CD14-positive monocyte (primary cell): ENCODE data around the gene DENND1A. TPM values are rescaled to one million over a fixed set of nuclear protein-coding genes. Genes with fewer than 3 reads are reported as not detected.
"Not testable (repeated sequence)": the region's sequence is repeated elsewhere in the genome, so short reads cannot be mapped to it uniquely, and the experiment has no call there.

ENCODE experiments used
- DNase-seq, 3 donors: peaks; one replicate each; pipeline ENCODE4 v3.0.0-alpha.2; 2011 to 2022
- H2AFZ ChIP-seq: 2 replicates; pipeline ENCODE4 v1.6.0; 2012; ENCODE audit warnings: mild to moderate bottlenecking, low read depth, low read length, inconsistent platforms; ENCODE audit not compliant: insufficient read depth, poor library complexity, severe bottlenecking
- H3K27ac ChIP-seq, 2 donors: 1 replicate in 1 of 2; 2 replicates in 1 of 2; pipeline ENCODE4 v1.5.1; 2012 to 2013; ENCODE audit warnings: low read length in 2 of 2, control low read depth in 1 of 2, inconsistent platforms in 1 of 2, low read depth in 1 of 2, mild to moderate bottlenecking in 1 of 2
- H3K27me3 ChIP-seq, 2 donors: one replicate each; pipeline versions ENCODE4 v1.6.0 to v1.6.1; 2011 to 2013; ENCODE audit warnings: low read length in 2 of 2; ENCODE audit not compliant: control insufficient read depth in 2 of 2, insufficient read depth in 2 of 2
- H3K36me3 ChIP-seq, 2 donors: replicated peaks in 1 of 2; 1 replicate in 1 of 2; 2 replicates in 1 of 2; pipeline versions ENCODE4 v1.5.1 to v1.6.1; 2012 to 2013; ENCODE audit warnings: low read length in 2 of 2, control low read depth in 1 of 2, inconsistent platforms in 1 of 2, mild to moderate bottlenecking in 1 of 2; ENCODE audit not compliant: insufficient read depth in 2 of 2, control insufficient read depth in 1 of 2
- H3K4me1 ChIP-seq, 2 donors: 1 replicate in 1 of 2; 2 replicates in 1 of 2; pipeline versions ENCODE4 v1.5.1 to v1.6.1; 2012 to 2013; ENCODE audit warnings: low read length in 2 of 2, control low read depth in 1 of 2, inconsistent platforms in 1 of 2, mild to moderate bottlenecking in 1 of 2, moderate library complexity in 1 of 2; ENCODE audit not compliant: insufficient read depth in 2 of 2, control insufficient read depth in 1 of 2
- H3K4me2 ChIP-seq: replicated peaks from 2 replicates; pipeline ENCODE3; 2012; ENCODE audit warnings: low read length, moderate library complexity, mild to moderate bottlenecking; ENCODE audit not compliant: poor library complexity, severe bottlenecking; ENCODE audit errors: extremely low read depth
- H3K4me3 ChIP-seq, 3 experiments: fragments of 200-600 bp in 1 of 3; sonication (generic) in 1 of 3; replicated peaks in 1 of 3; 1 replicate in 2 of 3; 2 replicates in 1 of 3; pipeline ENCODE4 v1.5.1; 2011 to 2013; ENCODE audit warnings: low read length in 3 of 3, mild to moderate bottlenecking in 3 of 3, control low read depth in 2 of 3, low read depth in 2 of 3, inconsistent platforms in 1 of 3, moderate library complexity in 1 of 3
- H3K79me2 ChIP-seq: 2 replicates; pipeline ENCODE4 v1.6.0; 2012; ENCODE audit warnings: mild to moderate bottlenecking, control low read depth, inconsistent platforms, low read length, moderate library complexity; ENCODE audit not compliant: insufficient read depth
- H3K9ac ChIP-seq: 2 replicates; pipeline ENCODE4 v1.6.0; 2017; ENCODE audit warnings: low read length, mild to moderate bottlenecking; ENCODE audit not compliant: insufficient read depth, poor library complexity, severe bottlenecking
- H3K9me3 ChIP-seq, 2 donors: replicated peaks in 1 of 2; 1 replicate in 1 of 2; 2 replicates in 1 of 2; pipeline versions ENCODE4 v1.5.1 to v1.6.1; 2012 to 2013; ENCODE audit warnings: low read length in 2 of 2, control low read depth in 1 of 2; ENCODE audit not compliant: control insufficient read depth in 1 of 2, insufficient read depth in 1 of 2
- H4K20me1 ChIP-seq: 2 replicates; pipeline ENCODE4 v1.6.0; 2012; ENCODE audit warnings: mild to moderate bottlenecking, low read length, control low read depth, moderate library complexity; ENCODE audit not compliant: insufficient read depth
- H3K27ac Mint-ChIP-seq, 7 donors: one replicate each; pipeline ENCODE4 v1.8.0; 2020; ENCODE audit warnings: mild to moderate bottlenecking in 7 of 7, mixed read lengths in 7 of 7, moderate library complexity in 6 of 7, inconsistent platforms in 2 of 7
- H3K27me3 Mint-ChIP-seq, 3 donors: one replicate each; pipeline ENCODE4 v1.8.0; 2021 to 2022; ENCODE audit warnings: low read depth in 3 of 3, mild to moderate bottlenecking in 3 of 3, mixed read lengths in 3 of 3, moderate library complexity in 3 of 3, inconsistent platforms in 1 of 3
- H3K36me3 Mint-ChIP-seq, 2 donors: one replicate each; pipeline ENCODE4 v1.8.0; 2020; ENCODE audit warnings: mixed read lengths in 2 of 2, inconsistent platforms in 1 of 2, mild to moderate bottlenecking in 1 of 2
- H3K4me1 Mint-ChIP-seq: one replicate; pipeline ENCODE4 v1.8.0; 2020; ENCODE audit warnings: mild to moderate bottlenecking, mixed read lengths
- H3K4me3 Mint-ChIP-seq, 2 donors: one replicate each; pipeline ENCODE4 v1.8.0; 2020; ENCODE audit warnings: mild to moderate bottlenecking in 2 of 2, mixed read lengths in 2 of 2, moderate library complexity in 1 of 2
- H3K9me3 Mint-ChIP-seq, 7 donors: one replicate each; pipeline ENCODE4 v1.8.0; 2020 to 2022; ENCODE audit warnings: mixed read lengths in 7 of 7, mild to moderate bottlenecking in 6 of 7, moderate library complexity in 6 of 7, inconsistent platforms in 2 of 7
- WGBS: methylation state at CpG from one replicate; pipeline ENCODE4 v1.1.5; 2013; ENCODE audit warnings: missing lambda C conversion rate; ENCODE audit not compliant: insufficient coverage; 5-methylcytosine and 5-hydroxymethylcytosine counted together
- intact Hi-C, 2 donors: fragments of 100-400 bp; cut with micrococcal nuclease; formaldehyde crosslinking; loops; one replicate each; pipeline versions ENCODE4 v1.15.0 to v1.15.1; 2023
- polyA plus RNA-seq, 3 donors: library from polyadenylated mRNA; depleted of rRNA in 1 of 3; unstranded in 2 of 3; stranded (reverse) in 1 of 3; fragments of 300-500 nt in 2 of 3; fragments of >200 nt in 1 of 3; fragmentation: Illumina TruSeq in 2 of 3; gene quantifications; 1 replicate in 2 of 3; 2 replicates in 1 of 3; pipeline ENCODE4 v1.2.3, GENCODE V29; 2012 to 2021
- TF ChIP-seq, protein P1 (sequence below): fragments of 200-600 bp; IDR thresholded peaks from one replicate; pipeline ENCODE4 v1.8.0; 2022; ENCODE audit warnings: antibody characterized with exemption, mild to moderate bottlenecking

DENND1A gene
- polyA plus RNA-seq, 3 donors = 24.8 to 73.0 (median 29.4) TPM

DNA sequence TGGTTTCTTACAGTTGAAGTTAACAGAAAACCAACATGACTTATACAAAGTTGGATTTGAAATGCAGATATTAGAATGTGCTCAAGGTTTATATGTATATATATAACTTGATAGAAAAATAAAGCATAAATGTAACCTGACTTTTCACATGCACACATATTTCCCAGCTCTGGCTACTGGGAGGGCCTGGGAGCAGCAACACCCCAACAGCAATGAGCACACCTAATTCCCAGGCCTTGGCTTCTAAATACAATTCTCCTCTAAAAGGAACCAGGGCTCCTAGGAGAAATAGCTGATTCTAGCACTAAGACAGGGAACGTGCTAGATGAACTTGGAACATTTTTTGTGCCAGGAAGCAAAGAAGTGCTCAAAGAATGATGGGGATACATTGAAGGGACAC is 42.1 kb downstream of the DENND1A start:
- no peaks in the 10 kb centered on the region for H3K9me3 ChIP-seq
- H3K4me3 Mint-ChIP-seq = no peak overlapping the region
- H3K27ac Mint-ChIP-seq = peak overlapping the region in 2 of 7 donors; percentile 21 to 55
- H3K4me1 ChIP-seq = peaks cover 9 to 14% of the 10 kb centered on the region in 2 donors
- H3K4me3 ChIP-seq = no peak overlapping the region
- H4K20me1 ChIP-seq = peaks cover 100% of the 10 kb centered on the region
- H2AFZ ChIP-seq = no peak overlapping the region
- intact Hi-C loops = no loop called here
- DNase-seq = no peak
- no peak overlapping the region for H3K4me2 ChIP-seq
- H3K4me1 Mint-ChIP-seq = peaks cover 43% of the 10 kb centered on the region
- no peaks in the 10 kb centered on the region for H3K27me3 ChIP-seq
- WGBS = 100% methylated on average over 1 of the region's 1 CpG
- peaks cover 0 to 4% (median 0%) of the 10 kb centered on the region in 7 donors for H3K9me3 Mint-ChIP-seq
- TF ChIP-seq, protein P1, sequence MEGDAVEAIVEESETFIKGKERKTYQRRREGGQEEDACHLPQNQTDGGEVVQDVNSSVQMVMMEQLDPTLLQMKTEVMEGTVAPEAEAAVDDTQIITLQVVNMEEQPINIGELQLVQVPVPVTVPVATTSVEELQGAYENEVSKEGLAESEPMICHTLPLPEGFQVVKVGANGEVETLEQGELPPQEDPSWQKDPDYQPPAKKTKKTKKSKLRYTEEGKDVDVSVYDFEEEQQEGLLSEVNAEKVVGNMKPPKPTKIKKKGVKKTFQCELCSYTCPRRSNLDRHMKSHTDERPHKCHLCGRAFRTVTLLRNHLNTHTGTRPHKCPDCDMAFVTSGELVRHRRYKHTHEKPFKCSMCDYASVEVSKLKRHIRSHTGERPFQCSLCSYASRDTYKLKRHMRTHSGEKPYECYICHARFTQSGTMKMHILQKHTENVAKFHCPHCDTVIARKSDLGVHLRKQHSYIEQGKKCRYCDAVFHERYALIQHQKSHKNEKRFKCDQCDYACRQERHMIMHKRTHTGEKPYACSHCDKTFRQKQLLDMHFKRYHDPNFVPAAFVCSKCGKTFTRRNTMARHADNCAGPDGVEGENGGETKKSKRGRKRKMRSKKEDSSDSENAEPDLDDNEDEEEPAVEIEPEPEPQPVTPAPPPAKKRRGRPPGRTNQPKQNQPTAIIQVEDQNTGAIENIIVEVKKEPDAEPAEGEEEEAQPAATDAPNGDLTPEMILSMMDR = no peak
- H3K27me3 Mint-ChIP-seq = peaks cover 0 to 2% (median 0%) of the 10 kb centered on the region in 3 donors
- H3K79me2 ChIP-seq = peaks cover 100% of the 10 kb centered on the region
- H3K36me3 Mint-ChIP-seq = peaks cover 12 to 15% of the 10 kb centered on the region in 2 donors
- H3K27ac ChIP-seq = no peak overlapping the region
- H3K9ac ChIP-seq = no peak overlapping the region
- peaks cover 6 to 16% of the 10 kb centered on the region in 2 donors for H3K36me3 ChIP-seq

- H3K36me3 ChIP-seq = peaks cover 6 to 16% of the 10 kb centered on the region in 2 donors
- DNase-seq, H3K9me3 Mint-ChIP-seq, H3K9ac ChIP-seq, H3K27me3 ChIP-seq, intact Hi-C loops, H3K4me3 Mint-ChIP-seq, H3K9me3 ChIP-seq, H3K4me2 ChIP-seq, H3K4me3 ChIP-seq, H3K4me1 ChIP-seq, H3K27me3 Mint-ChIP-seq, H2AFZ ChIP-seq, H3K27ac ChIP-seq: not testable (repeated sequence)
- Mint-ChIP-seq H3K27ac (peak overlapping the region in 1 of 7 donors; percentile 54), H3K4me1 (peaks cover 47% of the 10 kb centered on the region), H3K36me3 (peaks cover 11 to 15% of the 10 kb centered on the region in 2 donors)
- peaks cover 100% of the 10 kb centered on the region for H4K20me1 ChIP-seq
- peaks cover 100% of the 10 kb centered on the region for H3K79me2 ChIP-seq
- WGBS = 100% methylated on average over 1 of the region's 6 CpGs
Observed at GRCh38 chr9:123885834-123886233, 44.1 kb downstream of the DENND1A start.
